ENCODE data around the gene TMC6. TPM values are rescaled to one million over a fixed set of nuclear protein-coding genes. Genes with fewer than 3 reads are reported as not detected.

The TMC6 gene
- total RNA-seq, 1 donor from 2014 or later: 292 TPM

GRCh38 chr17:78148286-78149016 is 19.9 kb upstream of the TMC6 start:
- Mint-ChIP-seq H3K27ac (ENCODE audit: unreplicated experiment) (no peak overlapping the region), H3K27me3 (ENCODE audit: unreplicated experiment) (peaks cover 10% of the 10 kb centered on the region), H3K36me3 (ENCODE audit: low read depth, unreplicated experiment) (no peaks in the 10 kb centered on the region), H3K4me1 (ENCODE audit: unreplicated experiment) (peaks cover 19% of the 10 kb centered on the region), H3K9me3 (ENCODE audit: unreplicated experiment) (no peaks in the 10 kb centered on the region), H3K4me3 (ENCODE audit: unreplicated experiment) (no peak overlapping the region)
- TF ChIP-seq CTCF (IDR thresholded peaks at IDR 0.05; ENCODE audit: unreplicated experiment): no peak
- no peak for DNase-seq (ENCODE audit: low spot score)

- peaks cover 18% of the 10 kb centered on the region for H3K4me1 Mint-ChIP-seq (ENCODE audit: unreplicated experiment)
- H3K9me3 Mint-ChIP-seq (ENCODE audit: unreplicated experiment): no peaks in the 10 kb centered on the region
- DNase-seq (ENCODE audit: low spot score): no peak
- no peak overlapping the region for H3K27ac Mint-ChIP-seq (ENCODE audit: unreplicated experiment)
- TF ChIP-seq CTCF (IDR thresholded peaks at IDR 0.05; ENCODE audit: unreplicated experiment): no peak
- peaks cover 3% of the 10 kb centered on the region for H3K36me3 Mint-ChIP-seq (ENCODE audit: low read depth, unreplicated experiment)
- H3K4me3 Mint-ChIP-seq (ENCODE audit: unreplicated experiment): no peak overlapping the region
- H3K27me3 Mint-ChIP-seq (ENCODE audit: unreplicated experiment): peaks cover 8% of the 10 kb centered on the region
Observed at GRCh38 chr17:78147315-78147998, 18.9 kb upstream of the TMC6 start.

- peaks cover 18% of the 10 kb centered on the region for H3K4me1 Mint-ChIP-seq (ENCODE audit: unreplicated experiment)
- no peak overlapping the region for H3K4me3 Mint-ChIP-seq (ENCODE audit: unreplicated experiment)
- no peak for TF ChIP-seq CTCF (IDR thresholded peaks at IDR 0.05; ENCODE audit: unreplicated experiment)
- no peak for DNase-seq (ENCODE audit: low spot score)
- peaks cover 8% of the 10 kb centered on the region for H3K27me3 Mint-ChIP-seq (ENCODE audit: unreplicated experiment)
- no peak overlapping the region for H3K27ac Mint-ChIP-seq (ENCODE audit: unreplicated experiment)
- no peaks in the 10 kb centered on the region for H3K9me3 Mint-ChIP-seq (ENCODE audit: unreplicated experiment)
- peaks cover 4% of the 10 kb centered on the region for H3K36me3 Mint-ChIP-seq (ENCODE audit: low read depth, unreplicated experiment)
Observed at GRCh38 chr17:78146881-78147280, 18.3 kb upstream of the TMC6 start.

GRCh38 chr17:78146471-78146869 is 17.9 kb upstream of the TMC6 start:
- no peak for TF ChIP-seq CTCF (IDR thresholded peaks at IDR 0.05; ENCODE audit: unreplicated experiment)
- peak overlapping the region; percentile 48 for H3K27ac Mint-ChIP-seq (ENCODE audit: unreplicated experiment)
- H3K4me3 Mint-ChIP-seq (ENCODE audit: unreplicated experiment): no peak overlapping the region
- no peak for DNase-seq (ENCODE audit: low spot score)
- peaks cover 8% of the 10 kb centered on the region for H3K27me3 Mint-ChIP-seq (ENCODE audit: unreplicated experiment)
- peaks cover 19% of the 10 kb centered on the region for H3K4me1 Mint-ChIP-seq (ENCODE audit: unreplicated experiment)
- no peaks in the 10 kb centered on the region for H3K9me3 Mint-ChIP-seq (ENCODE audit: unreplicated experiment)
- H3K36me3 Mint-ChIP-seq (ENCODE audit: low read depth, unreplicated experiment): peaks cover 4% of the 10 kb centered on the region

All from endothelial cell (in vitro differentiated cells).